Hepatocyte (in vitro differentiated cells): ENCODE measurements around the gene AGAP4.
"Not testable (repeated sequence)": the region's sequence is repeated elsewhere in the genome, so short reads cannot be mapped to it uniquely, and the experiment has no call there.

Experiments used
- EZH2 ChIP-seq: fragments of 200-600 bp; sonication (generic); IDR thresholded peaks from 2 replicates; pipeline ENCODE4 v1.6.1; 2016; ENCODE audit warnings: antibody characterized with exemption, mild to moderate bottlenecking, borderline replicate concordance
- EZH2phosphoT487 ChIP-seq: fragments of 200-600 bp; sonication (generic); IDR thresholded peaks from one replicate; pipeline ENCODE4 v1.6.1; 2018; ENCODE audit warnings: antibody characterized with exemption, mild to moderate bottlenecking, low read depth, moderate library complexity; ENCODE audit not compliant: unreplicated experiment, severe bottlenecking

GRCh38 chr10:45863632-45864031, 16.3 kb upstream of the AGAP4 start:
- TF ChIP-seq EZH2, EZH2phosphoT487: not testable (repeated sequence)
